GM21447 (cell line): ENCODE measurements around the gene SH3GL2.

Source experiments
- ATAC-seq: cut with Tn5 transposase; IDR thresholded peaks from one replicate; pipeline ENCODE4 v1.9.1; 2021; ENCODE audit not compliant: unreplicated experiment

SH3GL2 gene

GRCh38 chr9:17609312-17610005 lies 30.6 kb downstream of the SH3GL2 start:
- no peak for ATAC-seq

GRCh38 chr9:17611342-17611741 lies 32.5 kb downstream of the SH3GL2 start:
- ATAC-seq: no peak

GRCh38 chr9:17611917-17612316 lies 33.1 kb downstream of the SH3GL2 start:
- ATAC-seq: no peak

- no peak for ATAC-seq
Observed at GRCh38 chr9:17613758-17614157, 34.9 kb downstream of the SH3GL2 start.

- no peak for ATAC-seq
Observed at GRCh38 chr9:17614250-17614649, 35.4 kb downstream of the SH3GL2 start.

- ATAC-seq: no peak
Observed at GRCh38 chr9:17614903-17615302, 36.0 kb downstream of the SH3GL2 start.

- ATAC-seq: no peak
Observed at GRCh38 chr9:17622141-17622540, 43.3 kb downstream of the SH3GL2 start.

GRCh38 chr9:17622749-17623148 lies 43.9 kb downstream of the SH3GL2 start:
- ATAC-seq: no peak

GRCh38 chr9:17623965-17624364 lies 45.1 kb downstream of the SH3GL2 start:
- no peak for ATAC-seq

GRCh38 chr9:17624571-17624970 lies 45.7 kb downstream of the SH3GL2 start:
- no peak for ATAC-seq

- no peak for ATAC-seq
Observed at GRCh38 chr9:17625644-17626388, 47.0 kb downstream of the SH3GL2 start.

GRCh38 chr9:17627641-17628040 lies 48.8 kb downstream of the SH3GL2 start:
- ATAC-seq: no peak

GRCh38 chr9:17628624-17629023 lies 49.8 kb downstream of the SH3GL2 start:
- ATAC-seq: no peak

- no peak for ATAC-seq
Observed at GRCh38 chr9:17630531-17630949, 51.7 kb downstream of the SH3GL2 start.

- no peak for ATAC-seq
Observed at GRCh38 chr9:17631396-17631795, 52.5 kb downstream of the SH3GL2 start.

GRCh38 chr9:17632994-17633393 lies 54.1 kb downstream of the SH3GL2 start:
- ATAC-seq: no peak

- ATAC-seq: no peak
Observed at GRCh38 chr9:17635115-17635890, 56.4 kb downstream of the SH3GL2 start.

GRCh38 chr9:17636349-17636748 lies 57.5 kb downstream of the SH3GL2 start:
- no peak for ATAC-seq

- ATAC-seq: no peak
Observed at GRCh38 chr9:17636821-17637220, 58.0 kb downstream of the SH3GL2 start.

- no peak for ATAC-seq
Observed at GRCh38 chr9:17637229-17637628, 58.4 kb downstream of the SH3GL2 start.

- no peak for ATAC-seq
Observed at GRCh38 chr9:17648516-17648915, 69.7 kb downstream of the SH3GL2 start.

GRCh38 chr9:17651725-17652124 lies 72.9 kb downstream of the SH3GL2 start:
- ATAC-seq: no peak
